OCI-LY3 (cell line): Measurements from ENCODE around the gene MBD2.

Experiments
- H2AFZ ChIP-seq: fragments of 200-600, 300-600 bp; shearing (Covaris generic); 2 replicates; pipeline ENCODE4 v1.6.0; 2014; ENCODE audit warnings: antibody characterized with exemption, low read depth, low read length
- H3K27ac ChIP-seq: fragments of 200-600, 300-600 bp; sonication (generic); 2 replicates; pipeline ENCODE4 v1.5.1; 2014; ENCODE audit warnings: mild to moderate bottlenecking, low read length, moderate library complexity, mixed read lengths
- H3K27me3 ChIP-seq: fragments of 200-600, 300-600 bp; sonication (generic); 2 replicates; pipeline ENCODE4 v1.6.1; 2014; ENCODE audit warnings: low read depth, low read length, mixed read lengths
- H3K36me3 ChIP-seq: fragments of 200-600, 300-600 bp; sonication (generic); replicated peaks from 2 replicates; pipeline ENCODE3; 2014; ENCODE audit warnings: low read depth, low read length, mixed read lengths
- H3K4me1 ChIP-seq: fragments of 300-600, 200-600 bp; sonication (generic); 2 replicates; pipeline ENCODE4 v1.6.1; 2014; ENCODE audit warnings: low read length, mixed read lengths
- H3K4me2 ChIP-seq: fragments of 200-600, 300-600 bp; sonication (generic); 2 replicates; pipeline ENCODE4 v1.6.1; 2014; ENCODE audit warnings: low read length, mixed read lengths
- H3K4me3 ChIP-seq: fragments of 300-600, 200-600 bp; sonication (generic); 2 replicates; pipeline ENCODE4 v1.5.1; 2014; ENCODE audit warnings: antibody characterized with exemption, mild to moderate bottlenecking, low read length, moderate library complexity
- H3K79me2 ChIP-seq: fragments of 300-600, 200-600 bp; shearing (Covaris generic); 2 replicates; pipeline ENCODE4 v1.6.1; 2014; ENCODE audit warnings: mild to moderate bottlenecking, low read length, mixed read lengths
- H3K9ac ChIP-seq: fragments of 300-600, 200-600 bp; shearing (Covaris generic); 2 replicates; pipeline ENCODE4 v1.6.0; 2014; ENCODE audit warnings: mild to moderate bottlenecking, low read length, moderate library complexity
- H3K9me3 ChIP-seq: fragments of 200-600, 300-600 bp; shearing (Covaris generic); 2 replicates; pipeline ENCODE4 v1.6.1; 2014; ENCODE audit warnings: low read length, mixed read lengths; ENCODE audit not compliant: insufficient read depth
- H4K20me1 ChIP-seq: fragments of 200-600, 300-600 bp; sonication (generic); 2 replicates; pipeline ENCODE4 v1.6.1; 2016; ENCODE audit warnings: low read length, mixed read lengths; ENCODE audit not compliant: insufficient read depth
- EZH2phosphoT487 ChIP-seq: fragments of 200-600 bp; shearing (Covaris generic); IDR thresholded peaks from 2 replicates; pipeline ENCODE4 v1.6.1; 2018; ENCODE audit warnings: antibody characterized with exemption, mixed run types, low read depth
- TF ChIP-seq, protein P1 (sequence below): fragments of 200-600, 300-600 bp; sonication (generic); IDR thresholded peaks from 2 replicates; pipeline ENCODE4 v1.5.1; 2014; ENCODE audit warnings: antibody characterized with exemption, low read length, low read depth

Gene MBD2

DNA sequence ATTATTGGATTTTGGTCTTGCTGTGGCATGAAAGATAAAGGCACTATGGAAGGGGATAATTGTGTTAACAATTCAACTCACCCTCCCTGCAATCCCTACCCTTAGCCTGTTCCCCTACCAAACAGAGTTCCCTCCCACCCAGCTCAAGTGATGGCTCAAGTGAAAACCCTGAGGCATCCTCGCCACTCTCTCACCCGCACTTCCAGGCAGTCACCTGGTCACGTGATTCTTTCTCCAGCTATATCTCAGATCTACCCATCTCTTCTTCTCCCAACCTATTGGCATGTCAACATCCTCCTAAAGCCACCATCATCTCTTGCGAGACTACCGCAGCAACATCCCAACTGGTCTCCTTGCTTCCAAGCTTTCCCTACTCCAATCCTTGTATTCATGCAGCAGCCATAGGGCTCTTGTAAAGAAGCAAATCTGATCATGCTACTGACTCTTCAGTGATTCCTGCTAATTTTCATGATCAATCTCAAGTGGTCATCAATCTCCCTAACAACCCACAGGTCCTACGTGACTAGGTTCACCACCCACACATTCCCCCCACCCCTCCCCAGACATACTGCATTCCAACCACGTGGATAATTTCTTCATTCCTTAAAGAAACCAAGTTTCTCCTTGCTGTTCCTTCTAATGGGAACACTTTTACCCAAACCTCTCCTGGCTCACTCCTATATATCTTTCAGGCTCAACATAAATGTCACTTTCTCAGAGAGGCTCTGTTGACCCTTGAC lies 66.7 kb downstream of the MBD2 start:
- H3K9ac ChIP-seq = no peak overlapping the region
- no peak overlapping the region for H3K4me3 ChIP-seq
- H3K79me2 ChIP-seq = no peaks in the 10 kb centered on the region
- H2AFZ ChIP-seq = no peak overlapping the region
- H3K36me3 ChIP-seq = peaks cover 80% of the 10 kb centered on the region
- no peaks in the 10 kb centered on the region for H3K9me3 ChIP-seq
- TF ChIP-seq EZH2phosphoT487 = no peak
- TF ChIP-seq, protein P1, sequence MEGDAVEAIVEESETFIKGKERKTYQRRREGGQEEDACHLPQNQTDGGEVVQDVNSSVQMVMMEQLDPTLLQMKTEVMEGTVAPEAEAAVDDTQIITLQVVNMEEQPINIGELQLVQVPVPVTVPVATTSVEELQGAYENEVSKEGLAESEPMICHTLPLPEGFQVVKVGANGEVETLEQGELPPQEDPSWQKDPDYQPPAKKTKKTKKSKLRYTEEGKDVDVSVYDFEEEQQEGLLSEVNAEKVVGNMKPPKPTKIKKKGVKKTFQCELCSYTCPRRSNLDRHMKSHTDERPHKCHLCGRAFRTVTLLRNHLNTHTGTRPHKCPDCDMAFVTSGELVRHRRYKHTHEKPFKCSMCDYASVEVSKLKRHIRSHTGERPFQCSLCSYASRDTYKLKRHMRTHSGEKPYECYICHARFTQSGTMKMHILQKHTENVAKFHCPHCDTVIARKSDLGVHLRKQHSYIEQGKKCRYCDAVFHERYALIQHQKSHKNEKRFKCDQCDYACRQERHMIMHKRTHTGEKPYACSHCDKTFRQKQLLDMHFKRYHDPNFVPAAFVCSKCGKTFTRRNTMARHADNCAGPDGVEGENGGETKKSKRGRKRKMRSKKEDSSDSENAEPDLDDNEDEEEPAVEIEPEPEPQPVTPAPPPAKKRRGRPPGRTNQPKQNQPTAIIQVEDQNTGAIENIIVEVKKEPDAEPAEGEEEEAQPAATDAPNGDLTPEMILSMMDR = no peak
- peaks cover 13% of the 10 kb centered on the region; the same call in 1 of the 2 replicates for H4K20me1 ChIP-seq
- no peaks in the 10 kb centered on the region for H3K27me3 ChIP-seq
- H3K4me1 ChIP-seq = no peaks in the 10 kb centered on the region
- no peak overlapping the region for H3K4me2 ChIP-seq
- H3K27ac ChIP-seq = no peak overlapping the region

- Histone ChIP-seq H3K4me2 (no peak overlapping the region), H3K4me1 (no peaks in the 10 kb centered on the region), H3K27ac (no peak overlapping the region), H3K9me3 (no peaks in the 10 kb centered on the region), H3K36me3 (peaks cover 80% of the 10 kb centered on the region), H3K79me2 (no peaks in the 10 kb centered on the region), H3K4me3 (no peak overlapping the region), H4K20me1 (0 out of 2 replicates have a peak, but pooled peaks cover 11% of the 10 kb centered on the region), H3K27me3 (no peaks in the 10 kb centered on the region), H2AFZ (no peak overlapping the region), H3K9ac (no peak overlapping the region)
- TF ChIP-seq, protein P1 = no peak
- TF ChIP-seq EZH2phosphoT487 = no peak
These were observed 69.1 kb downstream of the MBD2 start for GRCh38 chr18:54155412-54155811.

DNA sequence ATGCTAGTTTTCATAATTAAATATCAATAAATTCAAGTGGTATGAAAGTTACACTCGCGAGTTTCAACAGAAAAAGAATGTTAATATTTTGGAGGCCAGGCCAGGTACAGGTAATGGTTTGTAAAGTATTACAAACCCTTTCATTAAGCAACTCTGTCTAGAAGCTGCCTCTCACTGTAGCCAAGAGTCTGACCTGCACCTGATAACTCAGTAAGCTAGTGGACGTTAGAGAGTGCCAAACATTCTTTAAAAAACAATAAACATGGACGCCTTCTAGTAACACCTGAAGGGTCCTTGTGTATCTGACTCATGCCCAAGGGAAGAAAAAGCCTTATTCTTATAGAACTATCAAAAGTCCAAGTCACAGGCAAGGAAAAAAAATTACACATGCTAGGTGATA lies 70.2 kb downstream of the MBD2 start:
- H3K36me3 ChIP-seq = peaks cover 74% of the 10 kb centered on the region
- TF ChIP-seq, protein P1 = no peak
- no peak for TF ChIP-seq EZH2phosphoT487

GRCh38 chr18:54151376-54151775 lies 73.1 kb downstream of the MBD2 start:
- H3K27ac ChIP-seq = no peak overlapping the region

More for the DNA sequence above, 70.2 kb downstream of the MBD2 start:
- H2AFZ ChIP-seq = no peak overlapping the region
- H3K9ac ChIP-seq = no peak overlapping the region
- no peaks in the 10 kb centered on the region for H3K9me3 ChIP-seq
- H3K79me2 ChIP-seq = no peaks in the 10 kb centered on the region
- H3K4me3 ChIP-seq = no peak overlapping the region
- H3K4me1 ChIP-seq = peaks cover 10% of the 10 kb centered on the region
- no peak overlapping the region for H3K4me2 ChIP-seq
- H3K27me3 ChIP-seq = no peaks in the 10 kb centered on the region
- H3K27ac ChIP-seq = no peak overlapping the region
- 0 out of 2 replicates have a peak, but pooled peaks cover 11% of the 10 kb centered on the region for H4K20me1 ChIP-seq

More at GRCh38 chr18:54151376-54151775, 73.1 kb downstream of the MBD2 start:
- H3K9ac ChIP-seq = no peak overlapping the region
- 0 out of 2 replicates have a peak, but pooled peaks cover 4% of the 10 kb centered on the region for H4K20me1 ChIP-seq
- H3K4me2 ChIP-seq = no peak overlapping the region
- H3K4me1 ChIP-seq = peaks cover 34% of the 10 kb centered on the region
- no peak overlapping the region for H3K4me3 ChIP-seq
- H3K9me3 ChIP-seq = no peaks in the 10 kb centered on the region
- TF ChIP-seq EZH2phosphoT487 = no peak
- TF ChIP-seq, protein P1 = no peak
- H3K27me3 ChIP-seq = no peaks in the 10 kb centered on the region
- H3K79me2 ChIP-seq = no peaks in the 10 kb centered on the region
- no peak overlapping the region for H2AFZ ChIP-seq
- peaks cover 52% of the 10 kb centered on the region for H3K36me3 ChIP-seq
